HG03097 (cell line): ENCODE results near the gene MRPS16.
A peak's percentile ranks its signal among the peaks of the same experiment; 100 is the strongest.
"Not testable (repeated sequence)": the region's sequence is repeated elsewhere in the genome, so short reads cannot be mapped to it uniquely, and the experiment has no call there.

Experiments used
- ATAC-seq: cut with Tn5 transposase; IDR thresholded peaks from one replicate; pipeline ENCODE4 v1.9.1; 2021; ENCODE audit not compliant: unreplicated experiment, low FRiP score

Gene MRPS16

DNA sequence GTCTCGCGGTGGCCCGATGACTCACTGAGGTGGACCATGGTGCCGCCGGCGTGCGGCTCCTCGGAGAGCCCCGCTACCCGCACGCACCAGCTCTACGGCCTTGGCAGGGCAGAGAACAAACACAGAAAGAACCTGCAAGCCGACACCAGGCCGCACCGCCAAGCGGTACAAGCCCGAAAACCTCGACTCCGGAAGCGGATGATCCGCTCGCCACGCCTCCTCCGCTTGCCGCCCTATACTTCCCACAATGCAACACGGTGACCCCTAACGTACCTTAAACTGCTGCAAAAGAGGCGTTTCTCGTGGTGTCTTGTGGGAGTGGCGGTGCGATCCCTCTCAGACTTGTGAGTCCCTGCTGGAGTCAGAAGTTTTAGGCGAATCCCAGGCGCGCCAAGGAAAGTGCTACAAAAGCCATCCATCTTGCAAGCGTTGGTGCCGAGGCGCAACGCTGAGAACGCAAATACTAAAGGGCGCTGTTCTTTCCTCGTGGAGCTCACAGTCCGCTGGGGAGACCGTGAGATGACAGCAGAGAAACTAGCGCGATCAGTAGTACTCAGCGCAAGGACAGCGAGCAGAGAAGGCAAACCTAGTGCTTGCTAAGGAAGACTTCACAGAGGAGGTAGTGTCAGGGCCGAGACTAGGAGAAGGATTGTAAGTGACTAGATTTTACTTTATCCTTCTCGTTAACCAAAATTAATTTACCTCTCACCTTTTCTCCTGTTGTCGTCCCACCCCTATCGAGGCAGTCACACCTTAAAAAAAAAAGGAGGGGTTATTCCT lies at the start of gene MRPS16:
MRPS16 (minus strand) TSS at position 200 of the 780 bp plus-strand sequence; CDS start at position 38, 162 bp downstream.
- ATAC-seq, result peak; percentile 78

DNA sequence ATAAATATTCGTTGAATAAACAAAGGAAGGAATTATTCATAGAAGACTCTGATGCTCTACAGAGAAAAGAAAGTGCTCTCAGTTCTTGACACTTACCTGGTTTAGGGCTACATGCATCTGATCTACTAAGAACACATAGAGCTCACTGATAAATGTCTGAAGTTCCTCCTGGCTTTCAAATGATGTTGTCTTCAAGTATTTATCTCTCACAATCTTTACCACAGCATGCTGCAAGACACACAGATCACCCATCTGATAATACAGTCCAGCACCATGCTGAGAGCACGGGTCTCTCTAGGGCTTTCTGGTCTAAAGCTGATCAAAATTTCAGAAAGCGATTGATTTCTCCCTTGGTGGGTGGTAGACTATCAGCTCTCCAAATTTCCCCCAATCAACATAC lies 44.5 kb upstream of the MRPS16 start:
- no peak for ATAC-seq

DNA sequence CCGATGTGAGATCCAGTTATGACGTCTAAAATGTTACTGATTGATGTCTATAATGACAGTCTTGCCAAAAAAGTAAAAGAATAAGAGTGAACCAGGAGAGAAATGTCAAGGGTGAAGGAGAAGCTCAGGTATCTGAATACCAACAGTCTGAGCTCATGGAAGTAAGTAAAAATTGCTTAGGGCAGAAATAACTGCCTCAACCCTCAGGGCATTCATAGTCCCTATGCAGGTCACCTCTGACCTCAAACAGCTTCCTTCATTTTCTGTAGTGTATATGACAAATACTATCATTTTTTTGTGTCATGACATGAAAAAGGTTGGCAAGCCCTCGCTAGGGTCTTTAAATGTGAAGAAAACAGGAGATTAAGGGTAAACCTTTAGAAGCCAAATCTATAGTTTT lies 41.0 kb upstream of the MRPS16 start:
- no peak for ATAC-seq

DNA sequence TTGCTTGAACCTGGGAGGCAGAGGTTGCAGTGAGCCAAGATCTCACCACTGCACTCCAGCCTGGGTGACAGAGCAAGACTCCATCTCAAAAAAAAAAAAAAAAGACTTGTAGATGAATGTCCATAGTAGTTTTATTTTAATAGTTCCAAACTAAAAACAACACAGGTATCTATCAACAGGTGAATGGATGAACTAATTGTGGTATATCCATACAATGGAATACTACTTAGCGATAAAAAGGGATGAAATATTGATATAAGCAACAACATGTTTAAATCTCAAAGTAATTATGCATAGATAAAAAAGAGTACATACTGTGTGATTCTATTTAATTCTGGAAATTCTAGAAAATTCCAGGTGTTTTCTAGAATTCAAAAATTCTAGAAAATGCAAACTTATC lies 37.5 kb upstream of the MRPS16 start:
- no peak for ATAC-seq

DNA sequence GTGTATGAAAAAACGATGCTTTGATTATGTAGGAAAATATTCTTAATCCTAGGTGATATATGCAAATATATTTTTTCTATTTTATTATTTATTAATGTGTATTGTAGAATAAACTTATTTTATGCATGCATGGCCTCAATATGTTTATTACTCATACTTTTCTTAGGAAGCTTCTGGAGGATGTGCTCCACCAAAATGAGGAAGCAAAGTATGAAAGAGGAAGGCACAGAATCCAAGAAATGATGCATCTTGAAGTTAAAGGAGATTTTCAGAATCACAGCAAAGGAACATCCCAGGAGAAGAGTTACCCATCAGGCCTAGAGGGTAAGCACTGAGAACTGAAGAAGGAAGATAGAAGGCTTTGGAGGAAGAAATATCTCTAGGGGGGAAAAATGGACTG lies 35.0 kb upstream of the MRPS16 start:
- ATAC-seq, result no peak

DNA sequence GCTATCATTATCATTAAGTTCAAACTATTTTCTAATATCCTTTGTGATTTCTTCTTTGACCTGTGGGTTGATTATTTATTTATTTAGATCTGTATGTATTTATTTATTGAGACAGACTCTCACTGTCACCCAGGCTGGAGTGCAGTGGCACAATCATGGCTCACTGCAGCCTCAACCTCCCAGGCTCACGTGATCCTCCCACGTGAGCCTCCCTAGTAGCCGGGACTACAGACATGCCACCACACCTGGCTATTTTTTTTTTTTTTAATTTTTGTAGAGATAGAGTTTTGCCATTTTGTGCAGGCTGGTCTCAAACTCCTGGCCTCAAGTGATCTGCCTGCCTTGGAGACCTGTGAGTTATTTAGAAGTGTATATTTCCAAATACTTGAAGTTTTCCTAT lies 28.7 kb upstream of the MRPS16 start:
- ATAC-seq, result no peak

DNA sequence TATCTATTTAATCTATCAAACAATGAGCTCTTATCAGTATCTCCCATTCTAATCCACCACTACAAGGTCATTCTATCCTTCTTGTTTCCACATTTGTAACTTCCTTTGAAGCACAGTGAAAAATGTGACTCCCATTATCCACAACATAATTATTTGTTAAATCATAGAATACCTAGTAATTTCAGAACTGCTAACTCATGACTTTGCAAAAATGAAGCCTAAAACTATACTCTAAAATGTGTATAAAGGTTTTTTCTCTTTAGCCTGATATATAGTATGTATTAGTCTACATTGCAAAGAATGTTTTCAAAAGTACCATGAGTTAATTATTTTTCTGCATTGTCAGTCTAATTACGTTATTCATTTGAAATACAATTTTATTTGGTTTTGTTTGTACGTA lies 12.0 kb upstream of the MRPS16 start:
- ATAC-seq, result no peak

DNA sequence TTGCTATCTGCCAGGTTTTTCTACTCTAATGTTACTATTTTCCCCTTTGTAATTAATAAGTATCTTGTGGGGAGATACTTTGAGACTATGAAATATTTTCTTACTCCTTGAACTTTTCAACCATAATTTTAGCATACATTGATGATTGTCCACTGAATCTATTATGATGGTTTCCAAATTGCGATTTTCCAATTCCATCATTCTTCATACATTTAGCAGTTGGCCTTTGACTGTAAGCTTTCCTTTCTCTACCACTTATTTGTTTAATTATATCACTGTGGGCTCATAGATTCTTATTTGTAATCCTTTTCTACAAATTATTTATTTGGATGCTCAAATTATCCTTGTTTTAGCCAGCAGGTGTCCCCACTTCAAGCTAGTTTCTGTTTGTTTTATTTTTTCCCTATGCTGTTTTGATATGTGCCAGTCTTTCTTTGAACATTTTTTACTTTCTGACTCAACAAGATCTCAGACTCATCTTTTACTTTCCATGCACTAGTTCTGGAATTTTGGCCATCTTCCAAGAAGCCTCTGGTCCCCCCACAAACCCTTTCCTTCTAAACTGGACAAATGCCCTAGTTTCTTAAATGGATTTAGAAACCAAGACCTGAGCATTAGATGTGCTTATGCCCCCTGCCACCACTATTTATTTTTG lies 11.4 kb upstream of the MRPS16 start:
- no peak for ATAC-seq

DNA sequence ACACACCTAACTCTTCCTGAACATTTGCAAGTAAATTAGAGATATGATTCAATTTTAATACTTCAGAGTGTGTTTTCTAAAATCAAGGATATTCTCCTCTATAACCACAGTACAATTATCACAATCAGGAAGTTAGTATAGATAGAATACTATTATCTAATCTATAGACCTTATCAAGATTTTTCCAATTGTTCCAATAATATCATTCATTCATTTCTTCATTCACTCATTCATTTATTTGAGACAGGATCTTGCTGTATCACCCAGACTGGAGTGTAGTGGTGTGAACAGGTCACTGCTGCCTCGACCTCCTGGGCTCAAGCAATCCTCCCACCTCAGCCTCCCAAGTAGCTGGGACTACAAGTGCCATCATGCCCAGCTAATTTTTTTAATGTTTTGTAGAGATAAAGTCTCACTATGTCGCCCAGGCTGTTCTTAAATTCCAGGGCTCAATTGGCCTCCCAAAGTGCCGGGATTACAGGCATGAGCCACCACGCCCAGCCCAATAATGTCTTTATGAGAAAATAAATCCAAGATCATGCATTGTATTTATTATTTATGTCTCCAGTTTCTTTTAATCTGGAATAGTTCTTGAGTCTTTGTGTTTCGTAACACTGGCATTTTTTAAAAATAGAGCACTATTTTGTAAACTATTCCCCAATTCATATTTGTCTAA lies 10.6 kb upstream of the MRPS16 start:
- ATAC-seq, result no peak

DNA sequence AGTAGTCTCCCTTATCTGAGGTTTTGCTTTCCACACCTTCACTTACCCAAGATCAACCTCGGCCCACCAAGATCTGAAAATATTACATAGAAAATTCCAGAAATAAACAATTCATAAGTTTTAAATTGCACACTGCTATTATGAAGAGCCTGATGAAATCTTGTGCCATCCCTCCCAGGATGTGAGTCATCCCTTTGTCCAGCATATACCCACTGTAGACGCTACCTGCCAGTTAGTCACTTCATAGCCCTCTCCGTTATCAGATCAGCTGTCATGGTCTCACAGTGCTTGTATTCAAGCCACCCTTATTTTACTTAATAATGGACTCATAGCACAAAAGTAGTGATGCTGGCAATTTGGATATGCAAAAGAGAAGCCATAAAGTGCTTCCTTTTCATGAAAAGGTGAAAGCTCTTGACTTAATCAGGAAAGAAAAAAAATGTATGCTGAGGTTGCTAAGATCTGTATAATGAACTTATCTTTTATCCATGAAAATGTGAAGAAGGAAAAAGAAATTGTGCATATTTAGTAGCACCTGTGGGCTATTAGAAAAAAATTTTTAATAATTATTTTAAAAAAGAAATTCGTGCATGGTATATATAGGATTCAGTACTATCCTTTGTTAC lies 9.8 kb upstream of the MRPS16 start:
- no peak for ATAC-seq

DNA sequence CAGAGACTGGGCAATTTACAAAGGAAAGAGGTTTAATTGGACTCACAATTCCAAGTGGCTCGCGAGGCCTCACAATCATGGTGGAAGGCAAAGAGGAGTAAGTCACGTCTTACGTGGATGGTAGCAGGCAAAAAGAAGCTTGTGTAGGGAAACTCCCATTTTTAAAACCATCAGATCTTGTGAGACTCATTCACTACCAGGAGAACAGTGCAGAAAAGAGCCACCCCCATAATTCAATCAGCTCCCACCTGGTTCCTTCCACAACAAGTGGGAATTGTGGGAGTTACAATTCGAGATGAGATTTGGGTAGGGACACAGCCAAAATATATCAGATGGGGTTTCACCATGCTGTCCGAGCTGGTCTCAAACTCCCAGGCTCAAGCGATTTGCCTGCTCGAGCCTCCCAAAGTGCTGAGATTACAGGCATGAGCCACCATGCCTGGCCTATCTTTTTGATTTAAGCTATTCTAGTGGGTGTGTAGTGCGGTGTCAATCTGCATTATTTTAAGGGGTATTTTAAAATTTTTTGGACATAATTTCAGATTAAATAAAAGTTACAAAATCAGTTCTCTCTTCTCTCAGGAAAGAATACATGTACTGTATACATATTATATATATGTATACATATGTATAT lies 9.0 kb upstream of the MRPS16 start:
- ATAC-seq, result no peak

DNA sequence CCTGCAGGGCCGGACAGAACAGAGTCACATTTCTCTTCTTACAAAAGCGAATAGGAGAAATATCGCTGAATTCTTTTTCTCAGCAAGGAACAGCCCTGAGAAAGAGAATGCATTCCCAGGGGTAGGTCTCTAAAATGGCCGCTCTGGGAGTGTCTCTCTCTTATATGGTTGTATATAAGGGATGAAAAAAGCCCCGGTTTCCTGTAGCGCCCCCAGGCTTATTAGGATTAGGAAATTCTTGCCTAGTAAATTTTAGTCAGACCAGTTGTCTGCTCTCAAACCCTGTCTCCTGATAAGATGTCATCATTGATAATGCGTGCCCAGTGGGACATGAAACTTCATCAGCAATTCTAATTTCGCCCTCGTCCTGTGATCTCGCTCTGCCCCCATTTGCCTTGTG lies 6.2 kb upstream of the MRPS16 start:
- ATAC-seq, result not testable (repeated sequence)

DNA sequence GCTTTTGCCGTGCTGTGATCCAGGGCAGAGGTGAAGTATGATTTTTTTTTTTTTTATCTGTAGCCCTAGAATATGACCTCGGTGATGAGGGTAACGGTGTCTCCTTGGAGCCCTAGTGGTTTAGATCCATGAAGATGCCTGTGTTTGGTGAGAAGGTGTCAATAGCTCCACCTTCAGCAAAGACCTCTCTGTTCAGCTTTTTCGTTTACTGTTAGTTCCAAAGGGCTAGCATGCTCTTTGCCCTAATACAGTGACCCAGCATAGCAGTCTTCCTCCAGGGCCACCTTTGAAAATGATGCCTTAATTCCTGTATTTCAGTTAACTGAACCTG lies 746 bp upstream of the MRPS16 start:
- no peak for ATAC-seq

DNA sequence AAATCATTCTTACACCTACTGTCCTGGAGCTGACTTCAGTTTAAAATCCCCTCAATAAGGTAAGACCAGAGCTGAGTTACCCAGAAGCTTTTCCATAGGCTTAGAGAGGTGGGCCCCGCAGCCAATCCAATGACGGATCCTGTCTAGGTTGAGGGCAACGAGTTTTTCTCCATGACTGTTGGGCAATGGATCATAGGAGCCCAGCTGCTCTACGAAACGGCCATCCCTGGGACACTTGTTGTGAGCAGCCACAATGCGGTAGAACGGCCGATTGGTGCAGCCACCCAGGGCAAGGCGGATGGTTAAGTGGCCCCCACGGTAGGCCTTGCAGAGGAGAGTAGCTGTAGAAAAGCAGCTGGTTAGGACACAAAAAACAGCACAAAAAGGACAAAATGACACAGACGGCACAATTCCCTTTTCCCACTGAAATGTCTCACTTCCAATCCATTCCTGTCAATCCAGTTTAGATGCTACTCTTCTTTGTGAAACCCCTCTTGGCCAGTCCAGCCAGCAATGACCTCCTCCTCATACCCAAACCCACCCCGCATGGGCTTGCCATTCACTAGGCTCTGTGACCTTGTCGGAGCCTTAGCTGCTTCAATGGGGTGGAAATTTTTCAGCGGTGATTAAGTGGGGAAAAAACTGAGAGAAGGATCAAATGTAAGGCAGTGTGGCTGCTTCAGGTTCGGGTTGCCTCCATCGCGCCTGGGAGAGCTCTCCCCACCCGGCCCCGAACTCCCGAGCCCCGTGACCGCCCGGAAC lies 580 bp downstream of the MRPS16 start:
- ATAC-seq, result peak; percentile 3

DNA sequence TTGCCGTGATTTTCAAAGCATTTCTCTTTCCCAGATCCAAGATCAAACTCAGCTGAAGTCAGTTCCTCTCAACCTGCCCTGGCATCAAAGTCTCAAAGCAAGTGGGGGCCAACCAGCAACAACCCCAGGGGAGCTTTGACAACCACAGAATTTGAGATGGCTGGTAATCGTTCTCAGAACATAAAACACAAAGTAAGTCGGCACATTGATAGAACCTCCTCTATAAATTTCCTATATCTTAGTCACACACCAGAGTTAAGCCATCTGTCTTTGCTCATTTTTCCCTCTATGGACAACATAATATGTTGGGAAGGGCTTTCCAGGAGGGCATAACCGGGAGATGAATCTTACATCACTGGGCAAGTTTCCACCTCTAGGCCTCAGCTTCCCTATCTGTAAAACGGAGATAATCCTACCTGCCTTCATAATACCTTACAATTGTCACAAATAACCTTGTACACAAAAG lies 4.2 kb downstream of the MRPS16 start:
- ATAC-seq, result no peak

DNA sequence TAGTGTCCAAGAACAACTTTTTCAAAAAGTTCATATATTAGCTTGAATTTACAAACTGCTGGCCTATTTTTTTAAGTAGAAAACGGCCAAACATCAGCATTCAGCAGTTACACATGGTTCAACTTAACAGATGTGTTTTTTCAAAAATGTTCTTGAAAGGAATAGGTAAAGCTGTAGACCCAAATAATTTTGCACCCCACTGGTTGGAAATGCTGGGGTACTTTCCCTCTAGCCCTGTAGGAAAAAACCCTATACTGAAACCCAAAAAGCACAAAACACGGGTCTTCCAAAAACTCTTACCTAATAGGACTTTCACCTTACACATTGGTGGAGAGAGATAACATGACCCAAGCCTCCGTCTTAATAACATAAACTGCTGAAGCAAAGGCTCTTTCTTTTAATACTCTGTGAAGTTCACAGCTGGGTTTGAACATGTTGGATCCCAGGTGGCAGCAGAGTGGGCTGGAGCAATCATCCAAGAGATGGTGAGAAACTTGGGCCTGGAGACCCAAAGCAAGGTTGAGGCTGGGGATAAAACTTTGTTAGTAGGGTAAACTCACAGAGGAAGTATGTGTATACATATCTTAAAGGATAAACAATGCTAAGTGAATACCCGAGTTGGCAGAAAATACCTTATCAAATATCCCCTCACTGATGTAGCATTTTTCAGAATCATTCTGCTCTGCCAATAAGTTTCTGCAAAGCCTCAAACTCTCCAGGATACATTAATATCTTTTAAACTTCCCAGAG lies 4.8 kb downstream of the MRPS16 start:
- no peak for ATAC-seq

DNA sequence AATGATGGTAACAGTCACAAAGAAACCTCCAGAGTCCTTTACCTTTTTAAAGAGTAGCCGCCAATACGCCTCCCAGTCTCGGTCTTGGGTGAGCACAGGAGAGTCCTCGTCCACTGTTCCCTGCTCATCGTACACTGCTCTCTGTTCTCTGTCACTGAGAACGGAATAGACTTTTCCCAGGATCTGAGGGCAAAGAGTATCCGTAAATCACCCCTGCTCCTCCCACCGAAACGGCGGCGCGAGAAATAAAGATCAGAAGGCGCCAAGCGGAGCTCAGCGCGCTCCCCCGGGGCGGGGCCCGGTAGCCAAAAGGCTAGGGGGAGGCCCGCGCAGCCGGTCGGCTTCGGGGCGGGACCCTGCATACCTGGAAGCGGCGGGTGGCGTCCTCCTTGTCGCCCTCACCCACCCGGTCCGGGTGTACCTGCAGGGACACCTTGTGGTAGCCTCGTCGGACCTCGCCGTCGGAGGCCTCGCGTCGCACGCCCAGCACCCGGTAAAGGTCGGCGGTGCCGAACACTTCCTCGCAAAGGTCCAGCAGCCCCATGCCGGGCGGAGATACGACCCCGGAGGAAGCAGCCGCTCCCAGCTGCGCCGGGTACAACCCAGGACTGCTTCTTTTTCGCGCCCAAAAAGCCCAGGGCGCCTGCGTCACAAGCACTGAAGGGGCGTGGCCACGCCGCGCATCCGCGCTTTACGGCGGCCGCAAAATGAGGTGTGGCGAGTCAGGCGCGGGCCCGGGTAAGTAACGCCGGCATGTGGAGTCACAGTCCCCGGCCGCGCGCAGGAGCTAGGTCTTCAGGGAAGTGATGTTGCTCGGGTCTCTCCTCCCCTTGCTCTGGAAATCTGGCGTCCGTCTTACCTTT lies 5.6 kb downstream of the MRPS16 start, which contains the start of gene DNAJC9:
DNAJC9 (minus strand) TSS at position 610 of the 863 bp plus-strand sequence; CDS start at position 544, 66 bp downstream.
- peak; percentile 82 for ATAC-seq

DNA sequence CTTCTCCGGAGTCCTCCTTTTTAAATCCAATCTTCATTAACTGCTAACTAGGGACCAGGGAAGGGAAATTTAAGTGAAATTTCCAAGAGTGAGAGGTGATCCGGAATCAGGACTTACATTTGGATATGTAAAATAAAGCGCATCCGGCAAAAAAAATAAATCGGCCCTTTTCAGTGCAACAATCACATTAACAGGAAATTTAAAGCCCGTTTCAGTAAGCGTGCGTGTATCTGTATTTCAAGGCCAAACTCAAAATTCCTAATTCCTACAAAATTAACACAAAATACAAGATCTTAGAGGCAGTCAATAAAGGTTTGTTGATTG lies 6.2 kb downstream of the MRPS16 start:
- no peak for ATAC-seq
